Spinal cord (tissue), 10 donors: ENCODE data around the gene AKNAD1. TPM values are rescaled to one million over a fixed set of nuclear protein-coding genes. Genes with fewer than 3 reads are reported as not detected.

ENCODE experiments used
- DNase-seq, 6 donors: peaks; one replicate each; pipeline versions ENCODE4 v3.0.0 to v3.0.0-alpha.2; 2013 to 2015; ENCODE audit warnings: low spot score in 6 of 6, low read depth in 4 of 6
- H3K27ac ChIP-seq: one replicate; pipeline ENCODE4 v1.5.1; 2013; ENCODE audit warnings: low read depth, low read length, control low read depth
- H3K27me3 ChIP-seq: one replicate; pipeline ENCODE4 v1.6.1; 2013; ENCODE audit warnings: low read length; ENCODE audit not compliant: control insufficient read depth, insufficient read depth
- H3K36me3 ChIP-seq: one replicate; pipeline ENCODE4 v1.6.1; 2013; ENCODE audit warnings: low read length; ENCODE audit not compliant: control insufficient read depth, insufficient read depth
- H3K4me1 ChIP-seq: one replicate; pipeline ENCODE4 v1.6.1; 2013; ENCODE audit warnings: low read length; ENCODE audit not compliant: control insufficient read depth, insufficient read depth
- H3K4me3 ChIP-seq: one replicate; pipeline ENCODE4 v1.5.1; 2013; ENCODE audit warnings: low read depth, low read length, control low read depth
- H3K9me3 ChIP-seq: one replicate; pipeline ENCODE4 v1.6.1; 2013; ENCODE audit warnings: low read length; ENCODE audit not compliant: control insufficient read depth, insufficient read depth
- WGBS: methylation state at CpG from one replicate; pipeline ENCODE4 v1.1.5; 2013; ENCODE audit warnings: missing lambda C conversion rate; ENCODE audit not compliant: insufficient coverage; 5-methylcytosine and 5-hydroxymethylcytosine counted together
- polyA plus RNA-seq, 2 donors: library from polyadenylated mRNA; unstranded; fragments of 120-200 nt; gene quantifications; one replicate each; pipeline ENCODE4 v1.2.1, GENCODE V29; 2013; ENCODE audit not compliant: insufficient read length in 2 of 2
- total RNA-seq, 2 donors: library from RNA; depleted of rRNA in 1 of 2; stranded (reverse); fragments of 120-200 nt in 1 of 2; fragments of >200 nt in 1 of 2; gene quantifications; one replicate each; pipeline versions ENCODE4 v1.2.3 to v1.2.4, GENCODE V29; 2013 to 2014
- donor health status: healthy.

Gene AKNAD1
- total and polyA plus RNA-seq, 4 donors: 0.54 to 2.8 (median 0.81) TPM

DNA sequence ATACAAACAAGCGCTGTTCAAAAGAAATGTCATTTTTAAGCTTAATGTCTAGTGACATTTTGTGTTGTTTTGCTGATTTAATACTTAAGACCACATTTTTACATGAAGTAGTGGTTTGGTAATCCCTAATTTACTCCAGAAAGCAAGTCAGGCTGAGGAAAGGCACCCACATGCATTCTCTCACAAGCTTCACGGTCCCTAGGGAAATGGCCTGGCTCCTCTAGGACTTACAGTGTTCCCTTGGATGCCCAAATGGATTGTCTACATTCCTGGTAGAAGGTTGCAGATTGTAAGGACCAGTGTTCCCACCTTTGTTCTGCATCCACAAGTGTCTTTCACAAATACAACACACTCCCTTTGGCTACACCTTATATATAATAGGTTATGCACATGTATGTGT lies 29.4 kb upstream of the AKNAD1 start:
- WGBS: 100% methylated on average over 1 of the region's 2 CpGs
- Histone ChIP-seq H3K36me3 (peaks cover 3% of the 10 kb centered on the region), H3K4me3 (no peak overlapping the region), H3K27me3 (no peaks in the 10 kb centered on the region), H3K27ac (no peak overlapping the region), H3K9me3 (no peaks in the 10 kb centered on the region), H3K4me1 (no peaks in the 10 kb centered on the region)
- DNase-seq: no peak

DNA sequence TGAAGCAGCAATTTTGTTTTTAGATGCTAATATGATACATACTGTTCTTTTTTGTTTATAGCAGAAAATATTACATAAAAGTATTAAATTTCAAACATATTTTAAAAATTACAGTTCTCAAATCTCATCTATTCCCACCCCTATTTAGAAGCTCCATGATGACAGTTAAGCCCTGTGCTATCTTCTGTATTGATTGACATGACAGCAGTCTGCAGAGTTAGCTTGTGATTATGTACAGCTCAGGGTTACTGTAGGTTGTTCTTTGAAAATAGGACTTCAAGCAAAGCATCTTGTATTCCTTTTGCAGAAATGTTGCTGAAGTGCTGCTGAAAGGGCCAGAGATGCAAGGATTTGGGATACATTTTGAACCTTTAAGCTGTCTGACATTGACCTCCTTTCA lies 28.1 kb upstream of the AKNAD1 start:
- H3K27me3 ChIP-seq: no peaks in the 10 kb centered on the region
- H3K36me3 ChIP-seq: peaks cover 3% of the 10 kb centered on the region
- H3K9me3 ChIP-seq: no peaks in the 10 kb centered on the region
- no peak overlapping the region for H3K27ac ChIP-seq
- no peak overlapping the region for H3K4me3 ChIP-seq
- no peaks in the 10 kb centered on the region for H3K4me1 ChIP-seq
- no peak for DNase-seq

DNA sequence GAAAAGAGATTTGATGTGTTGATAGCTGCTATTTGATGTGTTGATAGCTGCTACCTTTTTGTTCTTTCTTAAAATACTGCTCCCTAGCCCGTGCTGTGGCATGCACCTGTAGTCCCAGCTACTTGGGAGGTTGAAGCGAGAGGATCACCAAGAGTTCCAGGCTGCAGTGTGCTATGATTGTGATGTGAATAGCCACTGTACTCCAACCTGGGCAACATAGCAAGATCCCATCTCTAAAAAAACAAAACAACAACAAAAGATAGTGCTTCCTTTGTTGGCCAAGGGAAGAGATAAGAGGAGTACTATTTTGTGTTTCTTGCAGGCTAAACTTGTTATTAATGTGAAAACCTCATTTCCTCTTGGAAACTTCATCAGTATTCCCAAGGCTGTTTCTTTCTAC lies 25.9 kb upstream of the AKNAD1 start:
- Histone ChIP-seq H3K27ac (no peak overlapping the region), H3K27me3 (no peaks in the 10 kb centered on the region), H3K4me1 (peaks cover 4% of the 10 kb centered on the region), H3K36me3 (peaks cover 3% of the 10 kb centered on the region), H3K9me3 (no peaks in the 10 kb centered on the region), H3K4me3 (no peak overlapping the region)
- WGBS: no CpG with 5 or more reads among the region's 2 CpGs
- no peak for DNase-seq

DNA sequence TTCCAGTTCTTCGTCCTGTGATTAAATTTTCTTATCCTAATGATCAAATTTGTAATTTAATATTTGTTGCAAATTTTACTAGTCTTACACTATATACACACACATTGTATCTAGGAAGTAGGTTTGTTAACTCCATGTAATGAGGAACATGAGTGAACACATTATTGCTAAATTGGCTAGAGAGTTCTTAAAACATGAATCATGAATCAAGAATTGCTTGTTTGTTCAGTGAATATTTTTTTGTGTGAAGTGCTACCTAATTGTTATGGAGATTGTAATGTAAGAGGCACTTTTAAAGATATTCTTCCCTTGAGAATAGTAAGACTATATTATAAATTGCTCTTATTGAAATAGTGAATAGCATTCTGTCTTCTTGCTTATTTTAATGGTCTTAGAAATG lies 24.5 kb upstream of the AKNAD1 start:
- no CpG with 5 or more reads among the region's 1 CpG for WGBS
- H3K9me3 ChIP-seq: no peaks in the 10 kb centered on the region
- H3K27me3 ChIP-seq: no peaks in the 10 kb centered on the region
- no peaks in the 10 kb centered on the region for H3K36me3 ChIP-seq
- DNase-seq: peak in 1 of 6 donors; percentile 38
- H3K4me3 ChIP-seq: no peak overlapping the region
- peaks cover 7% of the 10 kb centered on the region for H3K4me1 ChIP-seq
- H3K27ac ChIP-seq: no peak overlapping the region

DNA sequence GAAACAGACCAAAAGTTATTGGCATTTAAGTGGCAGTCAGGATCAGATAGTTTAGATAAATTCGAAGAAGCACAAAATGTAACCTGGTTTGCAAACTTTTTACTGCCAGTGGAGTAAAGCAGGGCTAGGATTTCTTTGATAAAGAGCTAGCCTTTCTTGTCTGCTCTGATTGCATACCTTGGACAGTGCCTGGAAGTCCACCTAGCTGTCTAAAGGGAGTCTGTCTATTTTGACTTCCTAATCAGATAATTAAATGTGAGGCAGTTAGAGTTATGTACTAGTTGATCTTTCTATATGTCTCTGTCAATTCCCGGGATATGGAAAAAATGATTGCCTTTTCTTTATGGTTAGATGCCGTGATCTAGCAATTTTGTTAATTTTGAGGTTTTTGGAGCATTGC lies 24.0 kb upstream of the AKNAD1 start:
- H3K36me3 ChIP-seq: no peaks in the 10 kb centered on the region
- peaks cover 11% of the 10 kb centered on the region for H3K4me1 ChIP-seq
- WGBS: 100% methylated on average over 1 of the region's 3 CpGs
- H3K27me3 ChIP-seq: no peaks in the 10 kb centered on the region
- DNase-seq: no peak
- no peaks in the 10 kb centered on the region for H3K9me3 ChIP-seq
- H3K4me3 ChIP-seq: no peak overlapping the region
- no peak overlapping the region for H3K27ac ChIP-seq

DNA sequence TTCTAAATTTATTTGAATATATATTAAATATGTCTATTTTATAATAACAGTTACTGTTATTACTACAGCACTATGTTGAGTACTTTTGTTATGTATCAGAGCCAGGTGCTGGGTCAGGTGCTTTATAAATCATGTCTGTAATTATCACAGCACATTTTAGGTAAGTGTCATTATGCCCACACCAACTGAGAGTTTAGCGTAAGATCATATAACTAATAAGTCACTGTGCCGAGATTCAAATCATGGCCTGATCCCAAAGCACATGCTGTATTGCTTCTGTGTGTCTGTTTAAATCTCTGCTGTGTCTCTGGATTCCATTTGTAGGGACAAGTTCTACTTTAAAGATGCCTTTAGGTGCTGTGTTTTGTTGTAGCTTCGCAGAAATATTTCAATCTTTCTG lies 21.8 kb upstream of the AKNAD1 start:
- Histone ChIP-seq H3K27ac (no peak overlapping the region), H3K9me3 (no peaks in the 10 kb centered on the region), H3K4me3 (peak overlapping the region; percentile 88), H3K4me1 (peaks cover 15% of the 10 kb centered on the region), H3K36me3 (no peaks in the 10 kb centered on the region), H3K27me3 (no peaks in the 10 kb centered on the region)
- no peak for DNase-seq
- no CpG with 5 or more reads among the region's 3 CpGs for WGBS

DNA sequence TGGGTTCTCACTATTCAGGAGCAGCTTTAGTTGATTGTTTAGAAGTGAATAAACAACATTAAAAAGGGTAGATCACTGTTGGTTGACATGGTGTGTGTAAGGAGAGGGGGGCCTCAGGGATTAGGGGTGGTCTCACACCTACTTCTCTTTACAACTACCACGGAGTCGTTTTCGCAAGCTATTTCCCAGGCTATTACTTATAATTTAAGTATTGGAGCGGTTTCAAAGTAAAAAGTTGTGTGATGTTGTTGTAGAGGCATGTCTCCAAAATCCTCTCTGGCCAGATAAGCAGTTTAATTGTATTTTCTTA lies 21.2 kb upstream of the AKNAD1 start:
- no CpG with 5 or more reads among the region's 4 CpGs for WGBS
- Histone ChIP-seq H3K27ac (peak overlapping the region; percentile 42), H3K4me3 (peak overlapping the region; percentile 88)

DNA sequence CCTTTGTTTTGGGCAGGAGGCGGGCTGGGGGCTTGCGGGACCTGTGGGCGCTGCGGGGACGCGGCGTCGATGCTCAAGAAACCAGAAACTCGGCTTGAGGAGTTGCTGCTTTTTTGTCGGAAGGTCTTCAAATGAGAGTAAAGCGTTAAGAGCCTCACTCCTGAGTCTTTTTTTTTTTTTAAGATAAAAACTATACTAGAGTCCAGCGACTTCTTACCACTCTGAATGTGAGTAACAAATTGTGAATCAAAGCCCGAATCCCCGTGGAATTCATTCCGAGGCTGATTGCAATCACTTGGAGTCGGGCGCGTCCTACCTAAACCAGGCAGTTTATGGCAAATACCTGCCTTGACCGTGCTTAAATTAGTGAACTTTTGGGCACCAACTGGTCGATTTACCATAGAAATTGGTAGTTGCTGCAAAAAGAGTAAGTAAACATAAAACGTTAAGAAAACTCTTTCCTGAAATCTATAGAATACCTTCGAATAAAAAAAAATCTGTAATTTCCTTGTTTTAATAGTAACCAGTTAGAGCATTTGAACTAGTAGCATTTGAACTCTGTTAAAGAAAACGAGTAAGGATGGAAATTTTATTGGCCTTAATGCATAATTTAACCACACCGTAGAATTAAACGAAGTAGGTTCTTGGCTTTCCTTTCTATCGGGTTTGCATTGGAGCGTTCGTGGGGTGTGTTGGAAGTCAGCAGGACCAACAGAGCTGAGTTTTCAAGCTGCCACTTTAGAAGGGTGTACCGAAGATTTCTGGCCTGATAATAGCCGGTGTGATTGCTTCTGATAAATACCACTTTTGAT lies 20.7 kb upstream of the AKNAD1 start:
- Histone ChIP-seq H3K27me3 (no peaks in the 10 kb centered on the region), H3K9me3 (no peaks in the 10 kb centered on the region), H3K4me1 (peaks cover 15% of the 10 kb centered on the region), H3K27ac (peak overlapping the region; percentile 85), H3K36me3 (no peaks in the 10 kb centered on the region), H3K4me3 (peak overlapping the region; percentile 88)
- 0% methylated on average over 21 of the region's 30 CpGs for WGBS
- DNase-seq: peak in 3 of 6 donors; percentile 15 to 60 (median 55)

More for the DNA sequence above, 21.2 kb upstream of the AKNAD1 start:
- Histone ChIP-seq H3K4me1 (peaks cover 15% of the 10 kb centered on the region), H3K27me3 (no peaks in the 10 kb centered on the region), H3K9me3 (no peaks in the 10 kb centered on the region), H3K36me3 (no peaks in the 10 kb centered on the region)
- DNase-seq: peak in 1 of 6 donors; percentile 7

DNA sequence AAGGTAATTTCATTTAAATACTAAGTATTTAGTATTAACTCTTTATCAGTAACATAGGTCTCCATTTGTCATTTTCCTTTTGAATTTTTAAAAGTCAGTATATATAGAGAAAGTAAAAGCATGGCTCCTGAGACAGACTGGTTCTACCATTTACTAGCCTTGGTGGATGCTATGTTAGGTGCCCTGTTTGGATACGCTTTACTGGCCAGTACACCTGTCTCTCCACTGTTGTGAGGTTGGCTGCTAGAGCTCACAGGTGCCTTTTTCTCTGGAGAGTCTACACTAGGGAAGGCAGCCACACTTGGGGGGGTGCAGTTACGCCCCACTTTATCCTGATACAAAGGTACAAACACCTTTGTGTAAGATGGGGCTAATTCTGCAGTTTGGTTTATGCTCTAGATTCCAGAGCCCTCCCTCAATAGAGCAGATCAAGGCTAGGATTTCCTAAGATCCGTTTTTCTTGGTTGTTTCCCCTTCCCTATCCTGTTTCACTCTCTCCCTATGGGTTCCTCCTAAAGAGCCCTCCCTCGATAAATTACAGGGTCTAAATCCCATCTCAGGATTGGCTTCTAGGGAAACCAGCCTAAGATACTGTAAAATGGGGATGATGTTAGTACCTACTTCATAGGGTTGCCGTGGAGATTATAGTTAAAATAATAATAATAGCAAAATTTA lies 14.3 kb upstream of the AKNAD1 start:
- H3K27ac ChIP-seq: no peak overlapping the region
- no peaks in the 10 kb centered on the region for H3K36me3 ChIP-seq
- peaks cover 6% of the 10 kb centered on the region for H3K4me1 ChIP-seq
- H3K4me3 ChIP-seq: no peak overlapping the region
- H3K9me3 ChIP-seq: no peaks in the 10 kb centered on the region
- 63% methylated on average over 2 of the region's 5 CpGs for WGBS
- H3K27me3 ChIP-seq: no peaks in the 10 kb centered on the region
- no peak for DNase-seq

DNA sequence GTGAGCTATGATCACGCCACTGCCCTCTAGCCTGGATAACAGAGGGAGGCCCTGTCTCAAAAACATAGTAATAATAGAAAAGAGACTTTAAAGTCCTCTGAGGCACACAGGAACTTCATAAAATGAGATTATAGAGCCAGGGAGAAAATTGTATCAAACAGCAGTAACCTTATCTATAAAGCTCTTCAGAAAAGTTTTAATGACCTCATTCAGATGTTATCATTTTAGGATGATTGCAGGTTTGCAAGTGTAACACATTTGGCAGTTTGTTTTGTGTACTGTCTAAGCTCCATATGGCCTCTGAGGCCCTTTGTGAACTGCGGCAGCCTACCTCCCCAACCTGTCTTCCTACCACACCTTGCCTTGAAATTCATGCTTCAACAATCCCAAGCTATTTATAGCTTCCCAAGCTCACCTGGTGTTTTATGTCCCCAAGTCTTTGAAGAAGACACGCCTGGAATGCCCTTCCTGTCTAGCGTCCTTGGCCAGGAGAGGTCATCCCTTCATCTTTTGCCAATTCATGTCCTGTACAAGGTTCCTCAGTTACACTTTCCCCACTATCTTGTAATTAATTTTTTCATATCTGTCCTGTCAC lies 8.5 kb upstream of the AKNAD1 start:
- no peak overlapping the region for H3K4me3 ChIP-seq
- 67% methylated on average over 3 of the region's 4 CpGs for WGBS
- no peaks in the 10 kb centered on the region for H3K36me3 ChIP-seq
- no peak overlapping the region for H3K27ac ChIP-seq
- no peaks in the 10 kb centered on the region for H3K9me3 ChIP-seq
- H3K4me1 ChIP-seq: no peaks in the 10 kb centered on the region
- H3K27me3 ChIP-seq: no peaks in the 10 kb centered on the region
- DNase-seq: no peak
